HUES48 (cell line): ENCODE measurements around the gene KLHL8.
A peak's percentile ranks its signal among the peaks of the same experiment; 100 is the strongest.
"Not testable (repeated sequence)": the region's sequence is repeated elsewhere in the genome, so short reads cannot be mapped to it uniquely, and the experiment has no call there.

Source experiments
- H3K27ac ChIP-seq: one replicate; pipeline ENCODE4 v1.7.0; 2013; ENCODE audit warnings: low read depth, low read length, inconsistent platforms
- H3K27me3 ChIP-seq: 2 replicates; pipeline ENCODE4 v1.6.1; 2013; ENCODE audit warnings: mild to moderate bottlenecking, low read length; ENCODE audit not compliant: control insufficient read depth, insufficient read depth
- H3K36me3 ChIP-seq: 2 replicates; pipeline ENCODE4 v1.6.1; 2013; ENCODE audit warnings: low read length; ENCODE audit not compliant: control insufficient read depth, insufficient read depth
- H3K4me1 ChIP-seq: 2 replicates; pipeline ENCODE4 v1.6.1; 2013; ENCODE audit warnings: mild to moderate bottlenecking, low read length; ENCODE audit not compliant: control insufficient read depth, insufficient read depth
- H3K4me3 ChIP-seq: 2 replicates; pipeline ENCODE4 v1.5.1; 2013; ENCODE audit warnings: mild to moderate bottlenecking, low read depth, low read length
- H3K9ac ChIP-seq: 2 replicates; pipeline ENCODE4 v1.6.1; 2013; ENCODE audit warnings: mild to moderate bottlenecking, low read depth, low read length, moderate library complexity
- H3K9me3 ChIP-seq: 2 replicates; pipeline ENCODE4 v1.6.1; 2013; ENCODE audit warnings: low read length; ENCODE audit not compliant: control insufficient read depth, insufficient read depth

KLHL8 gene

GRCh38 chr4:87228262-87228860 lies 7.9 kb upstream of the KLHL8 start:
- H3K9me3 ChIP-seq, result no peaks in the 10 kb centered on the region
- no peaks in the 10 kb centered on the region for H3K27me3 ChIP-seq
- H3K9ac ChIP-seq, result no peak overlapping the region
- no peak overlapping the region for H3K27ac ChIP-seq
- no peaks in the 10 kb centered on the region for H3K36me3 ChIP-seq
- H3K4me1 ChIP-seq, result no peaks in the 10 kb centered on the region
- no peak overlapping the region for H3K4me3 ChIP-seq

GRCh38 chr4:87227751-87228151 lies 7.3 kb upstream of the KLHL8 start:
- H3K27ac ChIP-seq, result no peak overlapping the region
- H3K9me3 ChIP-seq, result no peaks in the 10 kb centered on the region
- no peaks in the 10 kb centered on the region for H3K27me3 ChIP-seq
- no peaks in the 10 kb centered on the region for H3K4me1 ChIP-seq
- no peak overlapping the region for H3K9ac ChIP-seq
- H3K36me3 ChIP-seq, result no peaks in the 10 kb centered on the region
- no peak overlapping the region for H3K4me3 ChIP-seq

GRCh38 chr4:87225936-87226335 lies 5.5 kb upstream of the KLHL8 start:
- Histone ChIP-seq H3K27ac (no peak overlapping the region), H3K27me3 (no peaks in the 10 kb centered on the region), H3K9ac (no peak overlapping the region), H3K4me3 (no peak overlapping the region), H3K9me3 (no peaks in the 10 kb centered on the region), H3K36me3 (no peaks in the 10 kb centered on the region), H3K4me1 (no peaks in the 10 kb centered on the region)

- Histone ChIP-seq H3K27me3 (peaks cover under 1% of the 10 kb centered on the region; the same call in 1 of the 2 replicates), H3K9me3 (no peaks in the 10 kb centered on the region), H3K9ac (no peak overlapping the region), H3K4me1 (peaks cover 1% of the 10 kb centered on the region), H3K27ac (no peak overlapping the region), H3K4me3 (no peak overlapping the region), H3K36me3 (no peaks in the 10 kb centered on the region)
These were observed 3.9 kb upstream of the KLHL8 start for GRCh38 chr4:87224141-87224923.

GRCh38 chr4:87219632-87220093 lies 755 bp downstream of the KLHL8 start:
- Histone ChIP-seq H3K27ac (peak overlapping the region; percentile 91), H3K9me3 (no peaks in the 10 kb centered on the region), H3K4me1 (peaks cover 6% of the 10 kb centered on the region), H3K4me3 (peak overlapping the region; percentile 96), H3K36me3 (no peaks in the 10 kb centered on the region), H3K27me3 (peaks cover 4% of the 10 kb centered on the region), H3K9ac (peak overlapping the region; percentile 73)

GRCh38 chr4:87217235-87217763 lies 3.1 kb downstream of the KLHL8 start:
- not testable (repeated sequence) for H3K9ac ChIP-seq, H3K4me3 ChIP-seq, H3K9me3 ChIP-seq, H3K4me1 ChIP-seq, H3K27me3 ChIP-seq, H3K27ac ChIP-seq, H3K36me3 ChIP-seq

GRCh38 chr4:87216469-87216868 lies 3.9 kb downstream of the KLHL8 start:
- H3K4me1 ChIP-seq, result peaks cover 6% of the 10 kb centered on the region
- H3K9ac ChIP-seq, result no peak overlapping the region
- H3K27ac ChIP-seq, result no peak overlapping the region
- H3K4me3 ChIP-seq, result no peak overlapping the region
- H3K9me3 ChIP-seq, result no peaks in the 10 kb centered on the region
- no peaks in the 10 kb centered on the region for H3K36me3 ChIP-seq
- H3K27me3 ChIP-seq, result peaks cover 4% of the 10 kb centered on the region

- Histone ChIP-seq H3K27ac (no peak overlapping the region), H3K9ac (no peak overlapping the region), H3K4me1 (no peaks in the 10 kb centered on the region), H3K36me3 (no peaks in the 10 kb centered on the region), H3K27me3 (no peaks in the 10 kb centered on the region), H3K9me3 (no peaks in the 10 kb centered on the region), H3K4me3 (no peak overlapping the region)
These were observed 6.9 kb downstream of the KLHL8 start for GRCh38 chr4:87213421-87214075.

GRCh38 chr4:87211249-87211952 lies 9.0 kb downstream of the KLHL8 start:
- Histone ChIP-seq H3K4me1 (no peaks in the 10 kb centered on the region), H3K27ac (no peak overlapping the region), H3K36me3 (no peaks in the 10 kb centered on the region), H3K9ac (no peak overlapping the region), H3K9me3 (no peaks in the 10 kb centered on the region), H3K4me3 (no peak overlapping the region), H3K27me3 (no peaks in the 10 kb centered on the region)

- no peak overlapping the region for H3K9ac ChIP-seq
These were observed 10.7 kb downstream of the KLHL8 start for GRCh38 chr4:87209696-87210095.

More at GRCh38 chr4:87209696-87210095, 10.7 kb downstream of the KLHL8 start:
- Histone ChIP-seq H3K4me3 (no peak overlapping the region), H3K27me3 (no peaks in the 10 kb centered on the region), H3K27ac (no peak overlapping the region), H3K9me3 (no peaks in the 10 kb centered on the region), H3K4me1 (no peaks in the 10 kb centered on the region), H3K36me3 (no peaks in the 10 kb centered on the region)
